GM18498 (cell line): ENCODE data around the gene TSN.

Experiments used
- ATAC-seq: cut with Tn5 transposase; IDR thresholded peaks from one replicate; pipeline ENCODE4 v1.9.1; 2021; ENCODE audit warnings: mild to moderate bottlenecking, moderate library complexity; ENCODE audit not compliant: unreplicated experiment

TSN gene

GRCh38 chr2:121741450-121741849 lies 14.0 kb upstream of the TSN start:
- no peak for ATAC-seq

- no peak for ATAC-seq
Measured at GRCh38 chr2:121746071-121746578, 9.3 kb upstream of the TSN start.

- ATAC-seq: no peak
Measured at GRCh38 chr2:121748202-121748601, 7.2 kb upstream of the TSN start.

- ATAC-seq: peak; percentile 1
Measured at GRCh38 chr2:121754851-121755236, 607 bp upstream of the TSN start.

- ATAC-seq: no peak
Measured at GRCh38 chr2:121764681-121765228, 9.3 kb downstream of the TSN start.

- ATAC-seq: no peak
Measured at GRCh38 chr2:121766624-121767023, 11.2 kb downstream of the TSN start.

GRCh38 chr2:121768143-121768755 lies 12.8 kb downstream of the TSN start:
- no peak for ATAC-seq

- ATAC-seq: no peak
Measured at GRCh38 chr2:121771976-121772742, 16.7 kb downstream of the TSN start.

GRCh38 chr2:121774235-121774634 lies 18.8 kb downstream of the TSN start:
- ATAC-seq: no peak

GRCh38 chr2:121776361-121776760 lies 20.9 kb downstream of the TSN start:
- ATAC-seq: no peak

GRCh38 chr2:121776885-121777698 lies 21.6 kb downstream of the TSN start:
- ATAC-seq: no peak

- ATAC-seq: no peak
Measured at GRCh38 chr2:121777699-121778058, 22.2 kb downstream of the TSN start.

- no peak for ATAC-seq
Measured at GRCh38 chr2:121778741-121779487, 23.5 kb downstream of the TSN start.

GRCh38 chr2:121783180-121783579 lies 27.7 kb downstream of the TSN start:
- ATAC-seq: no peak

- no peak for ATAC-seq
Measured at GRCh38 chr2:121788685-121789084, 33.2 kb downstream of the TSN start.

- ATAC-seq: no peak
Measured at GRCh38 chr2:121790276-121790956, 35.0 kb downstream of the TSN start.

GRCh38 chr2:121791290-121791689 lies 35.8 kb downstream of the TSN start:
- no peak for ATAC-seq

GRCh38 chr2:121791801-121792221 lies 36.4 kb downstream of the TSN start:
- no peak for ATAC-seq

- no peak for ATAC-seq
Measured at GRCh38 chr2:121793816-121794215, 38.4 kb downstream of the TSN start.

GRCh38 chr2:121794233-121794632 lies 38.8 kb downstream of the TSN start:
- no peak for ATAC-seq
